Measurements from ENCODE around the gene IL1RAP.

DNA sequence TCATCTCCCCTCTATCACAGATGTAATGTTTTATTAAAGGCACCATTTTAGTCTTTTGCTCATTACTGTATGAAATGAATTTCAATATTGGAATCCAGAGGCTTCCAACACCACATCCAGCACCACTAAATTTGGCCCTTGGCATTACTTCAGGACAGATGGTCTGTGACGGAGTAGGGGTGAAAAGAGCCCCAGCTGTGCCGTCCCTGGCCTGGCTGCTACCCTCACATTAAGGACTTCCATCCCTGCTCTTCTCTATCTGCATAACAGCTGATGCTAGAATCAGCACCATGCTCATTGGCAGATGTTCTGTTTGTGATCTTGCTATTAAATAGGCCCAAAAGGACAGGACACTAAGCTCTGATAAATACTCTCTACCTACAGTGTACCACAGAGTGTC, 152.9 kb downstream of the IL1RAP start:
- TF ChIP-seq CTCF (conservative IDR thresholded peaks at IDR 0.05; ENCODE audit: low read depth in 2 of 2) (no peak), EZH2phosphoT487 (IDR thresholded peaks at IDR 0.05; ENCODE audit: unreplicated experiment) (no peak), POLR2AphosphoS5 (IDR thresholded peaks at IDR 0.05; ENCODE audit: low read depth) (no peak), NANOG (IDR thresholded peaks at IDR 0.05; ENCODE audit: borderline replicate concordance) (no peak), REST (IDR thresholded peaks at IDR 0.05; ENCODE audit: unreplicated experiment) (no peak), ETS1 (IDR thresholded peaks at IDR 0.05) (no peak), JUNB (IDR thresholded peaks at IDR 0.05; ENCODE audit: unreplicated experiment) (no peak), STAT1 (IDR thresholded peaks at IDR 0.05; ENCODE audit: unreplicated experiment) (no peak)
